H9 (cell line): ENCODE measurements around the gene NOL9. TPM values are rescaled to one million over a fixed set of nuclear protein-coding genes. Genes with fewer than 3 reads are reported as not detected.
A peak's percentile ranks its signal among the peaks of the same experiment; 100 is the strongest.

ENCODE experiments used
- DNase-seq: peaks from one replicate; pipeline ENCODE4 v3.0.0-alpha.2; 2017
- H2AFZ ChIP-seq: one replicate; pipeline ENCODE4 v1.6.1; 2013; ENCODE audit warnings: mild to moderate bottlenecking, low read length, control low read depth, moderate library complexity
- H2AK5ac ChIP-seq: 2 replicates; pipeline ENCODE4 v1.6.1; 2013; ENCODE audit warnings: low read length, control low read depth, mixed read lengths; ENCODE audit not compliant: insufficient read length
- H2BK120ac ChIP-seq: one replicate; pipeline ENCODE4 v1.6.1; 2013; ENCODE audit warnings: low read depth, mild to moderate bottlenecking, low read length, control low read depth, inconsistent platforms; ENCODE audit not compliant: poor library complexity, severe bottlenecking
- H2BK12ac ChIP-seq: 2 replicates; pipeline ENCODE4 v1.6.1; 2013; ENCODE audit warnings: low read length, control low read depth, mixed read lengths, low read depth; ENCODE audit not compliant: insufficient read length
- H2BK15ac ChIP-seq: 2 replicates; pipeline ENCODE4 v1.6.1; 2013; ENCODE audit warnings: low read depth, low read length, control low read depth
- H2BK20ac ChIP-seq: one replicate; pipeline ENCODE4 v1.6.1; 2013; ENCODE audit warnings: low read depth, mild to moderate bottlenecking, low read length, control low read depth, inconsistent platforms; ENCODE audit not compliant: poor library complexity, severe bottlenecking
- H2BK5ac ChIP-seq: 2 replicates; pipeline ENCODE4 v1.6.1; 2013; ENCODE audit warnings: low read length, control low read depth, mixed read lengths; ENCODE audit not compliant: insufficient read length
- H3K14ac ChIP-seq: 2 replicates; pipeline ENCODE4 v1.6.1; 2013; ENCODE audit warnings: low read length, control low read depth; ENCODE audit not compliant: insufficient read depth
- H3K18ac ChIP-seq: 2 replicates; pipeline ENCODE4 v1.6.1; 2013; ENCODE audit warnings: low read depth, mild to moderate bottlenecking, mixed read lengths, low read length, control low read depth; ENCODE audit not compliant: insufficient read length
- H3K23ac ChIP-seq: 2 replicates; pipeline ENCODE4 v1.6.1; 2013; ENCODE audit warnings: low read length, control low read depth, mixed read lengths, low read depth; ENCODE audit not compliant: insufficient read length
- H3K23me2 ChIP-seq: 2 replicates; pipeline ENCODE4 v1.6.1; 2013; ENCODE audit warnings: low read depth, mild to moderate bottlenecking, mixed read lengths, low read length, control low read depth; ENCODE audit not compliant: insufficient read length, poor library complexity, severe bottlenecking
- H3K27ac ChIP-seq: 2 replicates; pipeline ENCODE4 v1.5.1; 2013; ENCODE audit warnings: low read length, control low read depth, mixed read lengths, low read depth; ENCODE audit not compliant: insufficient read length
- H3K27me3 ChIP-seq: 2 replicates; pipeline ENCODE4 v1.6.1; 2013; ENCODE audit warnings: low read length, control low read depth, inconsistent platforms; ENCODE audit not compliant: insufficient read depth
- H3K4ac ChIP-seq: 2 replicates; pipeline ENCODE4 v1.6.1; 2013; ENCODE audit warnings: low read depth, mild to moderate bottlenecking, control low read depth, inconsistent platforms, low read length, moderate library complexity
- H3K4me1 ChIP-seq: 2 replicates; pipeline ENCODE4 v1.6.1; 2013; ENCODE audit warnings: low read length, control low read depth, inconsistent platforms; ENCODE audit not compliant: insufficient read depth
- H3K4me2 ChIP-seq: 2 replicates; pipeline ENCODE4 v1.6.1; 2013; ENCODE audit warnings: low read length, control low read depth, mixed read lengths; ENCODE audit not compliant: insufficient read length, insufficient read depth
- H3K56ac ChIP-seq: 2 replicates; pipeline ENCODE4 v1.6.1; 2013; ENCODE audit warnings: low read depth, mild to moderate bottlenecking, mixed read lengths, low read length, control low read depth; ENCODE audit not compliant: insufficient read length
- H3K79me1 ChIP-seq: 2 replicates; pipeline ENCODE4 v1.6.1; 2013; ENCODE audit warnings: low read depth, mild to moderate bottlenecking, moderate library complexity, low read length, control low read depth, inconsistent platforms; ENCODE audit not compliant: insufficient read depth, poor library complexity, severe bottlenecking
- H3K79me2 ChIP-seq: 2 replicates; pipeline ENCODE4 v1.6.1; 2013; ENCODE audit warnings: low read length, control low read depth, inconsistent platforms; ENCODE audit not compliant: insufficient read depth
- H3K9ac ChIP-seq: 2 replicates; pipeline ENCODE4 v1.6.1; 2013; ENCODE audit warnings: low read length, control low read depth, mixed read lengths; ENCODE audit not compliant: insufficient read length; ENCODE audit errors: extremely low read depth
- H3K9me3 ChIP-seq: one replicate; pipeline ENCODE4 v1.6.1; 2013; ENCODE audit warnings: low read depth, low read length, inconsistent platforms; ENCODE audit not compliant: control insufficient read depth
- H3T11ph ChIP-seq: one replicate; pipeline ENCODE4 v1.6.1; 2013; ENCODE audit warnings: mild to moderate bottlenecking, low read length, control low read depth, inconsistent platforms
- H4K20me1 ChIP-seq: one replicate; pipeline ENCODE4 v1.6.1; 2013; ENCODE audit not compliant: control insufficient read depth, insufficient read length, insufficient read depth
- H4K5ac ChIP-seq: 2 replicates; pipeline ENCODE4 v1.6.1; 2013; ENCODE audit warnings: low read depth, mild to moderate bottlenecking, mixed read lengths, low read length, control low read depth; ENCODE audit not compliant: insufficient read length
- H4K8ac ChIP-seq: replicated peaks from 2 replicates; pipeline ENCODE4 v1.6.1; 2013; ENCODE audit warnings: low read length, control low read depth, mixed read lengths, low read depth; ENCODE audit not compliant: insufficient read length
- H4K91ac ChIP-seq: 2 replicates; pipeline ENCODE4 v1.6.1; 2013; ENCODE audit warnings: low read depth, mild to moderate bottlenecking, moderate library complexity, mixed read lengths, low read length, control low read depth; ENCODE audit not compliant: insufficient read length
- H3K27ac Mint-ChIP-seq, 3 experiments: 2 replicates in 2 of 3; 3 replicates in 1 of 3; pipeline ENCODE4 v1.8.0; 2020 to 2021; ENCODE audit warnings: mixed read lengths in 3 of 3, mild to moderate bottlenecking in 1 of 3, moderate library complexity in 1 of 3
- H3K27me3 Mint-ChIP-seq: 2 replicates; pipeline ENCODE4 v1.8.0; 2021; ENCODE audit warnings: low read depth, mild to moderate bottlenecking, moderate library complexity, mixed read lengths
- H3K36me3 Mint-ChIP-seq, 3 experiments: 2 replicates in 2 of 3; 3 replicates in 1 of 3; pipeline ENCODE4 v1.8.0; 2020 to 2021; ENCODE audit warnings: low read depth in 3 of 3, mixed read lengths in 3 of 3; ENCODE audit not compliant: insufficient read depth in 1 of 3
- H3K4me1 Mint-ChIP-seq, 2 experiments: 2 replicates each; pipeline ENCODE4 v1.8.0; 2020; ENCODE audit warnings: mixed read lengths in 2 of 2
- H3K4me3 Mint-ChIP-seq, 2 experiments: 2 replicates in 1 of 2; 3 replicates in 1 of 2; pipeline ENCODE4 v1.8.0; 2020 to 2021; ENCODE audit warnings: mild to moderate bottlenecking in 2 of 2, mixed read lengths in 2 of 2, moderate library complexity in 1 of 2
- H3K9me3 Mint-ChIP-seq, 2 experiments: 2 replicates in 1 of 2; 3 replicates in 1 of 2; pipeline ENCODE4 v1.8.0; 2020; ENCODE audit warnings: mild to moderate bottlenecking in 2 of 2, mixed read lengths in 2 of 2, moderate library complexity in 1 of 2
- WGBS: extraction: QIAGEN DNeasy Blood & Tissue Kit; methylation state at CpG from one replicate; pipeline ENCODE4 v1.1.7; 2013; ENCODE audit warnings: missing lambda C conversion rate, low lambda C conversion rate, mixed read lengths; ENCODE audit not compliant: insufficient read length; ENCODE audit errors: extremely low coverage; 5-methylcytosine and 5-hydroxymethylcytosine counted together
- total RNA-seq: library from RNA; stranded (reverse); gene quantifications from 2 replicates; pipeline ENCODE4 v1.2.1, GENCODE V29; 2021
- TF ChIP-seq, protein P1 (sequence below): fragments of 200-600 bp; sonication (generic); conservative IDR thresholded peaks from 3 replicates; pipeline ENCODE4 v1.8.0; 2021; ENCODE audit warnings: antibody characterized with exemption, mild to moderate bottlenecking

Gene NOL9
- total RNA-seq, 1 experiment from 2014 or later = 50.4 TPM

- Mint-ChIP-seq H3K4me3 (peak overlapping the region in 1 of 2 experiments; percentile 57; a peak in 2 of 5 replicates), H3K36me3 (peaks cover 12 to 16% (median 16%) of the 10 kb centered on the region in 3 experiments; a peak in 6 of 7 replicates), H3K27ac (no peak overlapping the region; a peak in 1 of 7 replicates), H3K9me3 (no peaks in the 10 kb centered on the region), H3K27me3 (no peaks in the 10 kb centered on the region), H3K4me1 (peaks cover 20 to 42% of the 10 kb centered on the region in 2 experiments)
- no peak overlapping the region for H3K18ac ChIP-seq
- H4K8ac ChIP-seq = no peak overlapping the region
- H2BK20ac ChIP-seq = no peak overlapping the region
- no peaks in the 10 kb centered on the region for H4K20me1 ChIP-seq
- no peak overlapping the region for H4K91ac ChIP-seq
- H2BK12ac ChIP-seq = no peak overlapping the region
- TF ChIP-seq, protein P1, sequence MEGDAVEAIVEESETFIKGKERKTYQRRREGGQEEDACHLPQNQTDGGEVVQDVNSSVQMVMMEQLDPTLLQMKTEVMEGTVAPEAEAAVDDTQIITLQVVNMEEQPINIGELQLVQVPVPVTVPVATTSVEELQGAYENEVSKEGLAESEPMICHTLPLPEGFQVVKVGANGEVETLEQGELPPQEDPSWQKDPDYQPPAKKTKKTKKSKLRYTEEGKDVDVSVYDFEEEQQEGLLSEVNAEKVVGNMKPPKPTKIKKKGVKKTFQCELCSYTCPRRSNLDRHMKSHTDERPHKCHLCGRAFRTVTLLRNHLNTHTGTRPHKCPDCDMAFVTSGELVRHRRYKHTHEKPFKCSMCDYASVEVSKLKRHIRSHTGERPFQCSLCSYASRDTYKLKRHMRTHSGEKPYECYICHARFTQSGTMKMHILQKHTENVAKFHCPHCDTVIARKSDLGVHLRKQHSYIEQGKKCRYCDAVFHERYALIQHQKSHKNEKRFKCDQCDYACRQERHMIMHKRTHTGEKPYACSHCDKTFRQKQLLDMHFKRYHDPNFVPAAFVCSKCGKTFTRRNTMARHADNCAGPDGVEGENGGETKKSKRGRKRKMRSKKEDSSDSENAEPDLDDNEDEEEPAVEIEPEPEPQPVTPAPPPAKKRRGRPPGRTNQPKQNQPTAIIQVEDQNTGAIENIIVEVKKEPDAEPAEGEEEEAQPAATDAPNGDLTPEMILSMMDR = peak; percentile 99
- no peaks in the 10 kb centered on the region for H3K9me3 ChIP-seq
- no peak overlapping the region for H3K14ac ChIP-seq
- H3T11ph ChIP-seq = no peak overlapping the region
- no peak overlapping the region for H3K23ac ChIP-seq
- no peak overlapping the region for H3K4ac ChIP-seq
- H3K9ac ChIP-seq = no peak overlapping the region
- no peak overlapping the region for H2BK5ac ChIP-seq
- no peak overlapping the region for H4K5ac ChIP-seq
- H3K27me3 ChIP-seq = no peaks in the 10 kb centered on the region
- WGBS = no CpG with 5 or more reads among the region's 33 CpGs
- no peak overlapping the region for H3K56ac ChIP-seq
- peaks cover 3% of the 10 kb centered on the region; the same call in 1 of the 2 replicates for H3K4me1 ChIP-seq
- H2BK120ac ChIP-seq = no peak overlapping the region
- H2BK15ac ChIP-seq = no peak overlapping the region
- DNase-seq = peak; percentile 73
- H2AK5ac ChIP-seq = no peak overlapping the region
- no peaks in the 10 kb centered on the region for H3K79me1 ChIP-seq
- no peaks in the 10 kb centered on the region for H3K79me2 ChIP-seq
- H2AFZ ChIP-seq = no peak overlapping the region
- H3K27ac ChIP-seq = no peak overlapping the region
- no peak overlapping the region for H3K4me2 ChIP-seq
- no peaks in the 10 kb centered on the region for H3K23me2 ChIP-seq
Observed at GRCh38 chr1:6475381-6476133, 78.8 kb downstream of the NOL9 start.
